ENCODE data around the gene ENOSF1. TPM values are rescaled to one million over a fixed set of nuclear protein-coding genes. Genes with fewer than 3 reads are reported as not detected.

ENOSF1 gene
- total and polyA plus RNA-seq, 3 donors from 2014 or later: 29.2 to 119 (median 88.5) TPM

DNA sequence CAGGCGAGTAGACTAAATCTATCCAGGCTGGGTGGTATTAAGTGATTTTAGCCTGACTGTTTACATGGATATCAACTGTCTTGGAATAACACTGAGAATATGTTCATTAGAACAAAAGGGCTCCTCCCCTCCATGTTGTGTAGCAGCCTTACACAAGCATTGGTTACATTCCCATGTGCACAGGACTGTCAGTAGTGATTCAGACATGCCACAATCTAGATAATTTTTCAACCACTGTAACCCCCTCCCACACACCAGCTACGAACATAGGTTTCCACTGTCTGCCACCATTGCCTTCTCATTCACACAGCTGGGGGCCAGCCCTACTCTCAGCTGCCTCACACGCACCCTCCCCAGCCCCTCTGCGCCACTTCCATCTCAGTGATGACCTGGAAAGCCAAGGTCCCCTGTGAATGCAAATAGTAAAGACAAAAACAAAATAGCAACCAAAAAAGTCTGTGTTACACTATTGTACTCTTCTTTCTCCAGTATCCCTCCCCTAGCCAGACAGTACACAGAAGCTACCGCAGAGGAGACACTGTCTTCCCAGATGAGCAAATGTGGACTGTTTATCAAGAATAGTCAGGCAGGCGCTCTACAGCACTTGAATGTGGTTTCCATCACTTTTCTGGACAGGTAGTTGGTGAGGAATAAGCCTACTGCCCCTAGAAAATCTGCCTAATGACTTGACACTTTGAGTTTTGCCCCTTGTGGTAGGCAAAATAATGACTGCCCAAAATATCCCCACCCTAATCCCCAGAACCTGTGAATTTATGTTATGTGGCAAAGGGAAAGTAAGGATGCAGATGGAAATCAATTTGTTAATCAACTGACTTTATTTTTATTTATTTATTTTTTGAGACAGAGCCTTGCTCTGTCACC, 82.9 kb downstream of the ENOSF1 start:
- Histone ChIP-seq H3K36me3 (ENCODE audit: low read depth, missing control alignments) (no peaks in the 10 kb centered on the region), H3K27me3 (no peaks in the 10 kb centered on the region), H3K4me3 (no peak overlapping the region), H3K27ac (no peak overlapping the region), H3K4me1 (no peaks in the 10 kb centered on the region), H3K9me3 (no peaks in the 10 kb centered on the region)
- no peak for DNase-seq
- TF ChIP-seq, protein P1, sequence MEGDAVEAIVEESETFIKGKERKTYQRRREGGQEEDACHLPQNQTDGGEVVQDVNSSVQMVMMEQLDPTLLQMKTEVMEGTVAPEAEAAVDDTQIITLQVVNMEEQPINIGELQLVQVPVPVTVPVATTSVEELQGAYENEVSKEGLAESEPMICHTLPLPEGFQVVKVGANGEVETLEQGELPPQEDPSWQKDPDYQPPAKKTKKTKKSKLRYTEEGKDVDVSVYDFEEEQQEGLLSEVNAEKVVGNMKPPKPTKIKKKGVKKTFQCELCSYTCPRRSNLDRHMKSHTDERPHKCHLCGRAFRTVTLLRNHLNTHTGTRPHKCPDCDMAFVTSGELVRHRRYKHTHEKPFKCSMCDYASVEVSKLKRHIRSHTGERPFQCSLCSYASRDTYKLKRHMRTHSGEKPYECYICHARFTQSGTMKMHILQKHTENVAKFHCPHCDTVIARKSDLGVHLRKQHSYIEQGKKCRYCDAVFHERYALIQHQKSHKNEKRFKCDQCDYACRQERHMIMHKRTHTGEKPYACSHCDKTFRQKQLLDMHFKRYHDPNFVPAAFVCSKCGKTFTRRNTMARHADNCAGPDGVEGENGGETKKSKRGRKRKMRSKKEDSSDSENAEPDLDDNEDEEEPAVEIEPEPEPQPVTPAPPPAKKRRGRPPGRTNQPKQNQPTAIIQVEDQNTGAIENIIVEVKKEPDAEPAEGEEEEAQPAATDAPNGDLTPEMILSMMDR (IDR thresholded peaks at IDR 0.05): peak in 1 of 3 experiments; percentile 22
- TF ChIP-seq POLR2A (IDR thresholded peaks at IDR 0.05): no peak
- WGBS, 2 donors: 86 to 92% methylated on average over 6 of the region's 6 CpGs
- intact Hi-C loops (cut with DNase I; ENCODE audit: low total_unique reads): loop anchor here (10.0 kb wide), 2 partner anchors 105 to 205 kb away; no protein-coding TSS in a partner anchor

DNA sequence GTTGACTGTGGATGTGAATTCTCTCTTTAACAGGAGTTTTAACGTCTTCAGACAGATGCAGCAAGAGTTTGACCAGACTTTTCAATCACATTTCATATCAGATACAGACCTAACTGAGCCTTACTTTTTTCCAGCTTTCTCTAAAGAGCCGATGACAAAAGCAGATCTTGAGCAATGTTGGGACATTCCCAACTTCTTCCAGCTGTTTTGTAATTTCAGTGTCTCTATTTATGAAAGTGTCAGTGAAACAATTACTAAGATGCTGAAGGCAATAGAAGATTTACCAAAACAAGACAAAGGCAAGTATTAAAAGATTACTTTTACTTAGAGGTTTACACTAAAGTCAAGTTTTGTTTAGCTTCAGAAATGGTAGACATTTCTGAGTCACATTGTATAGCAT, 85.2 kb downstream of the ENOSF1 start:
- TF ChIP-seq POLR2A (IDR thresholded peaks at IDR 0.05): no peak
- TF ChIP-seq, protein P1 (IDR thresholded peaks at IDR 0.05): no peak
- intact Hi-C loops (cut with DNase I; ENCODE audit: low total_unique reads): loop anchor here (10.0 kb wide), 2 partner anchors 108 to 208 kb away; no protein-coding TSS in a partner anchor
- Histone ChIP-seq H3K36me3 (ENCODE audit: low read depth, missing control alignments) (no peaks in the 10 kb centered on the region), H3K4me1 (no peaks in the 10 kb centered on the region), H3K9me3 (no peaks in the 10 kb centered on the region), H3K27me3 (no peaks in the 10 kb centered on the region), H3K4me3 (no peak overlapping the region), H3K27ac (no peak overlapping the region)
- WGBS, 2 donors: 71 to 85% methylated on average over 2 of the region's 2 CpGs
- no peak for DNase-seq

DNA sequence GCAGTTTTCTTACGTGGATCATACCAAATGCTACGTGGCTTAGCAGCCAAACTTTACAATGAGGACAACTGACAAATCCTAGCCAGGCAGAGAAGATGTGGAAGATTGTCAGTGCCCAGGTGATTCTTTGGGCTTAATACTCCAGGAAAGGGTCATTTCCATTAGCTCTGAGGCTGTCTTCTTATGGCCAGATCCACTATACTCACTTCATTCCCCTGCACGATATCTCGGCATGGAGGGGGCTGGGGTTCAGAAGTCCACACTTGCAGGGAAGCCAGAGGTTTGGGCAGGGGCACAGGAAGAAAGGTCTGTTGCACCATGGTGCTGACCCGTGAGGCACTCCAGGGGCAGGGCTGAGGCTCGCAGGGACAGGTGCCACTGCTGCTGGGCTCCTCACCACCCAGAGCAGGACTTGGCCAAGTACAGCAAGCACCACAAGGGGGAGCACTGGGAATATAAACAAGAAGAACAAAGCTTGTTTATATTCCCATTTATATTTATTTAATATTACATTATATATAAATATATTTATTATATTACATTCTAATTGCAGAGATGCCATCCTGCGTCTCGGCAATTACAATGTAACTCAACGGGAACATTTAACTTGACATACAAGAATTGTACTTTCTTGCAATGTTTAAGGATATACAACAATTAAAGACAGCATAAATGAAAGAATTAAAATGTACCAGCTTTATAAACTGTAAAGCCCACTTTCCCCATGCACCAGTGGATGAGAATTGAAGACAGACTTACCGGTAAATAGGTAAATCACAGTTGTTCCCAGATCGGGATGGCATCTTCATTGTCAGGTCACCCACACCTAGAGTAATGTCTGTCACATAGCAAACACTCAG, 88.4 kb downstream of the ENOSF1 start:
- Histone ChIP-seq H3K4me1 (no peaks in the 10 kb centered on the region), H3K27ac (no peak overlapping the region), H3K9me3 (no peaks in the 10 kb centered on the region), H3K4me3 (no peak overlapping the region), H3K27me3 (no peaks in the 10 kb centered on the region), H3K36me3 (ENCODE audit: low read depth, missing control alignments) (no peaks in the 10 kb centered on the region)
- intact Hi-C loops (cut with DNase I; ENCODE audit: low total_unique reads): loop anchor here (10.0 kb wide), 2 partner anchors 111 to 211 kb away; no protein-coding TSS in a partner anchor
- TF ChIP-seq, protein P1 (IDR thresholded peaks at IDR 0.05): peak in 2 of 3 experiments; percentile 30 to 66
- TF ChIP-seq POLR2A (IDR thresholded peaks at IDR 0.05): no peak
- 70 to 75% methylated on average over 11 of the region's 11 CpGs for WGBS, 2 donors
- DNase-seq: peak; percentile 89

GRCh38 chr18:622289-622688, 90.1 kb downstream of the ENOSF1 start:
- H3K27me3 ChIP-seq: no peaks in the 10 kb centered on the region
- no peak for TF ChIP-seq POLR2A (IDR thresholded peaks at IDR 0.05)
- TF ChIP-seq, protein P1 (IDR thresholded peaks at IDR 0.05): no peak
- WGBS, 2 donors: 83 to 85% methylated on average over 6 of the region's 6 CpGs
- intact Hi-C loops (cut with DNase I; ENCODE audit: low total_unique reads): loop anchor here (10.0 kb wide), 2 partner anchors 113 to 213 kb away; no protein-coding TSS in a partner anchor
- no peak for DNase-seq
- no peaks in the 10 kb centered on the region for H3K9me3 ChIP-seq
- H3K36me3 ChIP-seq (ENCODE audit: low read depth, missing control alignments): no peaks in the 10 kb centered on the region
- no peak overlapping the region for H3K27ac ChIP-seq
- H3K4me1 ChIP-seq: no peaks in the 10 kb centered on the region
- no peak overlapping the region for H3K4me3 ChIP-seq
